ENCODE results near the gene FRMPD1.

FRMPD1 gene

GRCh38 chr9:37626708-37627292 lies 24.0 kb upstream of the FRMPD1 start:
- no peak for DNase-seq (ENCODE audit: low read depth)

GRCh38 chr9:37632479-37632878 lies 18.3 kb upstream of the FRMPD1 start:
- no peak for DNase-seq (ENCODE audit: low read depth)

- no peak for DNase-seq (ENCODE audit: low read depth)
These were observed 14.9 kb upstream of the FRMPD1 start for GRCh38 chr9:37635808-37636207.

- no peak for DNase-seq (ENCODE audit: low read depth)
These were observed 14.0 kb upstream of the FRMPD1 start for GRCh38 chr9:37636511-37637448.

- no peak for DNase-seq (ENCODE audit: low read depth)
These were observed 11.5 kb upstream of the FRMPD1 start for GRCh38 chr9:37639109-37639762.

GRCh38 chr9:37639841-37640240 lies 10.9 kb upstream of the FRMPD1 start:
- no peak for DNase-seq (ENCODE audit: low read depth)

GRCh38 chr9:37640246-37640645 lies 10.5 kb upstream of the FRMPD1 start:
- DNase-seq (ENCODE audit: low read depth) = no peak

GRCh38 chr9:37641331-37641730 lies 9.4 kb upstream of the FRMPD1 start:
- DNase-seq (ENCODE audit: low read depth) = no peak

- no peak for DNase-seq (ENCODE audit: low read depth)
These were observed 7.5 kb upstream of the FRMPD1 start for GRCh38 chr9:37643214-37643613.

GRCh38 chr9:37645903-37646506 lies 4.7 kb upstream of the FRMPD1 start:
- DNase-seq (ENCODE audit: low read depth) = no peak

GRCh38 chr9:37650299-37650872 lies 368 bp upstream of the FRMPD1 start:
- DNase-seq (ENCODE audit: low read depth) = no peak

- no peak for DNase-seq (ENCODE audit: low read depth)
These were observed 1.5 kb downstream of the FRMPD1 start for GRCh38 chr9:37652261-37652660.

- DNase-seq (ENCODE audit: low read depth) = no peak
These were observed 2.6 kb downstream of the FRMPD1 start for GRCh38 chr9:37653385-37653784.

- no peak for DNase-seq (ENCODE audit: low read depth)
These were observed 6.2 kb downstream of the FRMPD1 start for GRCh38 chr9:37656936-37657335.

GRCh38 chr9:37660691-37661090 lies 9.9 kb downstream of the FRMPD1 start:
- DNase-seq (ENCODE audit: low read depth) = no peak

GRCh38 chr9:37663926-37664325 lies 13.2 kb downstream of the FRMPD1 start:
- DNase-seq (ENCODE audit: low read depth) = no peak

- DNase-seq (ENCODE audit: low read depth) = no peak
These were observed 17.0 kb downstream of the FRMPD1 start for GRCh38 chr9:37667706-37668105.

- DNase-seq (ENCODE audit: low read depth) = no peak
These were observed 17.4 kb downstream of the FRMPD1 start for GRCh38 chr9:37668116-37668601.

- DNase-seq (ENCODE audit: low read depth) = no peak
These were observed 18.5 kb downstream of the FRMPD1 start for GRCh38 chr9:37669232-37669631.

GRCh38 chr9:37675661-37676060 lies 24.9 kb downstream of the FRMPD1 start:
- DNase-seq (ENCODE audit: low read depth) = no peak

GRCh38 chr9:37676411-37676830 lies 25.7 kb downstream of the FRMPD1 start:
- DNase-seq (ENCODE audit: low read depth) = no peak

GRCh38 chr9:37677435-37677834 lies 26.7 kb downstream of the FRMPD1 start:
- DNase-seq (ENCODE audit: low read depth) = no peak
